Measurements from ENCODE around the gene MEAK7.

DNA sequence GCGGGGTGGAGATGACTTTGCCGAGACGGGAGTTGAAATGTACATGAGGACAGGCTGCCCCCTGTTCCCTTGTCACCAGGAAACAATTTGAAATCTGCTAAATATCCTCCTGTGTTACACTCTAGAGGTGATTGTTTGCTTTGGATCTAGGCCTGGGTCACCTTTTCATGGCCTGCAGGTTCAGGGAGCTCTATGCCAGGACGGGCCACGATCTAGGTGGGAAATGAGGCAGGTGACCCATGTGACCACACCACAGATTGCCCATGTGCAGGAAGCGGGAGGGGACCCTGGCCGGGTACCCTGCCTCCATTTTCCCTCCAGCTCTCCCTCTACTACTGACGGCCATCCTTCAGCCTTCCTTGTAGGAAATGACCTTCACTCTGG, 43.4 kb downstream of the MEAK7 start:
- TF ChIP-seq CTCF (conservative IDR thresholded peaks at IDR 0.05; ENCODE audit: low read depth, low read length) (no peak), SMC3 (IDR thresholded peaks at IDR 0.05; ENCODE audit: low read depth, low read length) (no peak), CEBPB (IDR thresholded peaks at IDR 0.05; ENCODE audit: low read depth, low read length) (no peak), MAFK (IDR thresholded peaks at IDR 0.05; ENCODE audit: low read depth, low read length) (no peak)
- TF ChIP-seq, protein P1, sequence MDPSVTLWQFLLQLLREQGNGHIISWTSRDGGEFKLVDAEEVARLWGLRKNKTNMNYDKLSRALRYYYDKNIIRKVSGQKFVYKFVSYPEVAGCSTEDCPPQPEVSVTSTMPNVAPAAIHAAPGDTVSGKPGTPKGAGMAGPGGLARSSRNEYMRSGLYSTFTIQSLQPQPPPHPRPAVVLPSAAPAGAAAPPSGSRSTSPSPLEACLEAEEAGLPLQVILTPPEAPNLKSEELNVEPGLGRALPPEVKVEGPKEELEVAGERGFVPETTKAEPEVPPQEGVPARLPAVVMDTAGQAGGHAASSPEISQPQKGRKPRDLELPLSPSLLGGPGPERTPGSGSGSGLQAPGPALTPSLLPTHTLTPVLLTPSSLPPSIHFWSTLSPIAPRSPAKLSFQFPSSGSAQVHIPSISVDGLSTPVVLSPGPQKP (IDR thresholded peaks at IDR 0.05; ENCODE audit: borderline replicate concordance, low read depth, low read length) = no peak
